Osteoblast (primary cell): ENCODE data around the gene TAF9B. TPM values are rescaled to one million over a fixed set of nuclear protein-coding genes. Genes with fewer than 3 reads are reported as not detected.

Experiments
- DNase-seq: peaks from one replicate; pipeline ENCODE4 v3.0.0; 2011; ENCODE audit warnings: low spot score, mixed read lengths; ENCODE audit not compliant: insufficient read length; ENCODE audit errors: missing footprints
- H2AFZ ChIP-seq: 2 replicates; pipeline ENCODE4 v1.6.0; 2011; ENCODE audit warnings: mild to moderate bottlenecking, low read length
- H3K27ac ChIP-seq: 2 replicates; pipeline ENCODE4 v1.5.1; 2011; ENCODE audit warnings: mild to moderate bottlenecking, low read depth, low read length, moderate library complexity
- H3K27me3 ChIP-seq: 2 replicates; pipeline ENCODE4 v1.6.0; 2012; ENCODE audit warnings: mild to moderate bottlenecking, control low read depth, inconsistent platforms, low read length, moderate library complexity; ENCODE audit not compliant: insufficient read depth
- H3K36me3 ChIP-seq: 2 replicates; pipeline ENCODE4 v1.5.1; 2011; ENCODE audit warnings: mild to moderate bottlenecking, low read length, control low read depth, moderate library complexity; ENCODE audit not compliant: insufficient read depth
- H3K4me1 ChIP-seq: 2 replicates; pipeline ENCODE4 v1.5.1; 2011; ENCODE audit warnings: mild to moderate bottlenecking, low read length, control low read depth, moderate library complexity; ENCODE audit not compliant: insufficient read depth
- H3K4me2 ChIP-seq: 2 replicates; pipeline ENCODE4 v1.6.0; 2011; ENCODE audit warnings: mild to moderate bottlenecking, low read length; ENCODE audit not compliant: insufficient read depth
- H3K4me3 ChIP-seq: fragments of 200-600 bp; sonication (generic); 3 replicates; pipeline ENCODE4 v1.5.1; 2012; ENCODE audit warnings: mild to moderate bottlenecking, low read length, inconsistent platforms; ENCODE audit not compliant: insufficient read depth
- H3K79me2 ChIP-seq: 2 replicates; pipeline ENCODE4 v1.6.0; 2012; ENCODE audit warnings: mild to moderate bottlenecking, low read length, control low read depth, inconsistent platforms; ENCODE audit not compliant: insufficient read depth
- H3K9me3 ChIP-seq: 2 replicates; pipeline ENCODE4 v1.5.1; 2011; ENCODE audit warnings: low read depth, low read length, control low read depth
- H4K20me1 ChIP-seq: 2 replicates; pipeline ENCODE4 v1.6.0; 2012; ENCODE audit warnings: mild to moderate bottlenecking, low read length, control low read depth; ENCODE audit not compliant: insufficient read depth
- CTCF ChIP-seq: IDR thresholded peaks from 2 replicates; pipeline ENCODE4 v1.5.1; 2011; ENCODE audit warnings: mild to moderate bottlenecking, low read depth, low read length, moderate library complexity; ENCODE audit errors: extremely low read depth
- total RNA-seq: library from RNA; depleted of rRNA; stranded (reverse); fragments of >200 nt; gene quantifications from 2 replicates; pipeline ENCODE4 v1.2.3, GENCODE V29; 2012

TAF9B gene
- total RNA-seq, 1 donor: 20.3 TPM

- Histone ChIP-seq H3K4me2 (no peak overlapping the region), H2AFZ (no peak overlapping the region), H3K36me3 (no peaks in the 10 kb centered on the region)
These were observed 756 bp upstream of the TAF9B start for GRCh38 chrX:78140206-78140605.

GRCh38 chrX:78133238-78133960, 6.1 kb downstream of the TAF9B start:
- Histone ChIP-seq H2AFZ (no peak overlapping the region), H3K27ac (no peak overlapping the region), H3K79me2 (no peaks in the 10 kb centered on the region), H3K27me3 (no peaks in the 10 kb centered on the region), H4K20me1 (peaks cover 4% of the 10 kb centered on the region), H3K4me3 (no peak overlapping the region), H3K4me2 (no peak overlapping the region), H3K36me3 (peaks cover 15% of the 10 kb centered on the region), H3K4me1 (no peaks in the 10 kb centered on the region), H3K9me3 (no peaks in the 10 kb centered on the region)
- no peak for TF ChIP-seq CTCF
- DNase-seq: no peak

More at GRCh38 chrX:78140206-78140605, 756 bp upstream of the TAF9B start:
- H3K79me2 ChIP-seq: no peaks in the 10 kb centered on the region
- no peaks in the 10 kb centered on the region for H3K27me3 ChIP-seq
- no peak overlapping the region for H3K27ac ChIP-seq
- no peaks in the 10 kb centered on the region for H4K20me1 ChIP-seq
- DNase-seq: peak; percentile 8
- H3K4me3 ChIP-seq: no peak overlapping the region
- H3K4me1 ChIP-seq: no peaks in the 10 kb centered on the region
- no peaks in the 10 kb centered on the region for H3K9me3 ChIP-seq
- no peak for TF ChIP-seq CTCF

GRCh38 chrX:78131117-78131516, 8.3 kb downstream of the TAF9B start:
- DNase-seq: no peak
- no peaks in the 10 kb centered on the region for H3K79me2 ChIP-seq
- peaks cover 4% of the 10 kb centered on the region for H4K20me1 ChIP-seq
- peaks cover 31% of the 10 kb centered on the region for H3K36me3 ChIP-seq
- no peaks in the 10 kb centered on the region for H3K9me3 ChIP-seq
- H3K4me2 ChIP-seq: no peak overlapping the region
- no peaks in the 10 kb centered on the region for H3K27me3 ChIP-seq
- TF ChIP-seq CTCF: no peak
- peaks cover 2% of the 10 kb centered on the region for H3K4me1 ChIP-seq
- no peak overlapping the region for H2AFZ ChIP-seq
- H3K4me3 ChIP-seq: no peak overlapping the region
- no peak overlapping the region for H3K27ac ChIP-seq

- no peaks in the 10 kb centered on the region for H3K79me2 ChIP-seq
- no peak for DNase-seq
- no peak for TF ChIP-seq CTCF
- no peak overlapping the region for H3K4me3 ChIP-seq
- no peak overlapping the region for H3K27ac ChIP-seq
- no peak overlapping the region for H2AFZ ChIP-seq
- H3K4me2 ChIP-seq: no peak overlapping the region
- peaks cover 4% of the 10 kb centered on the region for H4K20me1 ChIP-seq
- H3K4me1 ChIP-seq: peaks cover 4% of the 10 kb centered on the region
- H3K27me3 ChIP-seq: no peaks in the 10 kb centered on the region
- H3K36me3 ChIP-seq: peaks cover 38% of the 10 kb centered on the region
- no peaks in the 10 kb centered on the region for H3K9me3 ChIP-seq
These were observed 9.1 kb downstream of the TAF9B start for GRCh38 chrX:78130396-78130795.
